A673 (cell line): Measurements from ENCODE around the gene STPG3. TPM values are rescaled to one million over a fixed set of nuclear protein-coding genes. Genes with fewer than 3 reads are reported as not detected.

Experiments used
- BruUV-seq: library from RNA; stranded (reverse); fragments of 400-500 nt; replicated peaks from 2 replicates; lab custom pipeline; 2021; lab: Mats Ljungman, UMichigan
- CTCF ChIA-PET: fragments of 300-600 bp; sonication (Branson Sonifier 250); formaldehyde crosslinking; loops from one replicate; lab custom pipeline; 2022; ENCODE audit warnings: antibody characterized with exemption; lab: Charles Lee
- POLR2A ChIA-PET: fragments of 300-600 bp; sonication (Branson Sonifier 250); formaldehyde crosslinking; loops from one replicate; lab custom pipeline; 2022; ENCODE audit warnings: antibody characterized with exemption; ENCODE audit not compliant: low non-redundant PET; lab: Charles Lee
- DNase-seq: peaks from one replicate; pipeline ENCODE4 v3.0.0-alpha.2; 2015; ENCODE audit warnings: low spot score
- H3K27ac ChIP-seq: fragments of 200-600 bp; sonication (generic); 2 replicates; pipeline ENCODE4 v1.5.1; 2016; ENCODE audit warnings: mixed run types, low read depth, mild to moderate bottlenecking, mixed read lengths, antibody characterized with exemption, low read length; ENCODE audit not compliant: poor library complexity, severe bottlenecking
- H3K27me3 ChIP-seq: fragments of 200-600 bp; sonication (generic); replicated peaks from 2 replicates; pipeline ENCODE4 v1.6.1; 2017; ENCODE audit warnings: mixed run types, low read depth, mild to moderate bottlenecking, mixed read lengths, antibody characterized with exemption, low read length; ENCODE audit not compliant: insufficient read depth, poor library complexity
- H3K36me3 ChIP-seq: fragments of 200-600 bp; sonication (generic); 2 replicates; pipeline ENCODE4 v1.6.1; 2016; ENCODE audit warnings: mixed run types, mild to moderate bottlenecking, mixed read lengths, antibody characterized with exemption, low read length; ENCODE audit not compliant: insufficient read depth, poor library complexity, severe bottlenecking
- H3K4me1 ChIP-seq: fragments of 200-600 bp; sonication (generic); 2 replicates; pipeline ENCODE4 v1.6.1; 2017; ENCODE audit warnings: mixed run types, mild to moderate bottlenecking, mixed read lengths, antibody characterized with exemption, low read length; ENCODE audit not compliant: insufficient read depth, poor library complexity, severe bottlenecking
- H3K4me3 ChIP-seq: fragments of 200-600 bp; sonication (generic); 2 replicates; pipeline ENCODE4 v1.5.1; 2016; ENCODE audit warnings: low read depth, mixed run types, mild to moderate bottlenecking, mixed read lengths, low read length; ENCODE audit not compliant: poor library complexity, severe bottlenecking
- H3K9me3 ChIP-seq: fragments of 200-600 bp; sonication (generic); 2 replicates; pipeline ENCODE4 v1.6.1; 2016; ENCODE audit warnings: mixed run types, low read depth, mild to moderate bottlenecking, mixed read lengths, antibody characterized with exemption, low read length; ENCODE audit not compliant: poor library complexity, severe bottlenecking
- CTCF ChIP-seq: fragments of 300-800, 200-600 bp; sonication (generic); conservative IDR thresholded peaks from 2 replicates; pipeline ENCODE4 v1.5.1; 2017; ENCODE audit warnings: low read depth, mild to moderate bottlenecking, antibody characterized with exemption, low read length, moderate library complexity, mixed read lengths
- EZH2 ChIP-seq: fragments of 200-600 bp; sonication (generic); IDR thresholded peaks from 2 replicates; pipeline ENCODE4 v1.6.1; 2017; ENCODE audit warnings: borderline replicate concordance, low read depth, mild to moderate bottlenecking, mixed read lengths, antibody characterized with exemption, low read length; ENCODE audit not compliant: poor library complexity, severe bottlenecking
- intact Hi-C: fragments of 100-400 bp; cut with micrococcal nuclease; formaldehyde crosslinking; loops from one replicate; pipeline ENCODE4 v1.10.0; 2022; ENCODE audit not compliant: unreplicated experiment
- total RNA-seq: library from RNA; stranded (reverse); gene quantifications from 2 replicates; pipeline ENCODE4 v1.2.3, GENCODE V29; 2021

The STPG3 gene
- total RNA-seq, 1 experiment from 2014 or later: not detected

GRCh38 chr9:137275588-137276472 is 24.7 kb downstream of the STPG3 start:
- CTCF ChIA-PET: no interaction called here
- POLR2A ChIA-PET: no interaction called here
- Histone ChIP-seq H3K9me3 (no peaks in the 10 kb centered on the region), H3K36me3 (peaks cover 8% of the 10 kb centered on the region), H3K4me1 (peaks cover 20% of the 10 kb centered on the region), H3K27me3 (no peaks in the 10 kb centered on the region), H3K4me3 (no peak overlapping the region), H3K27ac (peak overlapping the region; percentile 77)
- no peak for TF ChIP-seq EZH2
- no peak for TF ChIP-seq CTCF
- intact Hi-C loops: no loop called here
- no peak for DNase-seq
- no TSS peak for BruUV-seq

- intact Hi-C loops: no loop called here
- peak; percentile 80 for DNase-seq
- TF ChIP-seq EZH2: no peak
- no peak for TF ChIP-seq CTCF
- ChIA-PET CTCF (interaction anchor here (1.0 to 1.6 kb wide), 2 partner anchors 10 to 242 kb away, joined by 4 to 6 read pairs; no protein-coding TSS in a partner anchor), POLR2A (interaction anchor here (0.7 kb wide), 1 partner anchor 529 kb away, joined by 3 read pairs; no protein-coding TSS in a partner anchor)
- Histone ChIP-seq H3K4me3 (no peak overlapping the region), H3K4me1 (peaks cover 23% of the 10 kb centered on the region), H3K27me3 (no peaks in the 10 kb centered on the region), H3K36me3 (peaks cover 8% of the 10 kb centered on the region), H3K27ac (peak overlapping the region; percentile 77), H3K9me3 (no peaks in the 10 kb centered on the region)
- no TSS peak for BruUV-seq
Measured at GRCh38 chr9:137276473-137277328, 25.6 kb downstream of the STPG3 start.

DNA sequence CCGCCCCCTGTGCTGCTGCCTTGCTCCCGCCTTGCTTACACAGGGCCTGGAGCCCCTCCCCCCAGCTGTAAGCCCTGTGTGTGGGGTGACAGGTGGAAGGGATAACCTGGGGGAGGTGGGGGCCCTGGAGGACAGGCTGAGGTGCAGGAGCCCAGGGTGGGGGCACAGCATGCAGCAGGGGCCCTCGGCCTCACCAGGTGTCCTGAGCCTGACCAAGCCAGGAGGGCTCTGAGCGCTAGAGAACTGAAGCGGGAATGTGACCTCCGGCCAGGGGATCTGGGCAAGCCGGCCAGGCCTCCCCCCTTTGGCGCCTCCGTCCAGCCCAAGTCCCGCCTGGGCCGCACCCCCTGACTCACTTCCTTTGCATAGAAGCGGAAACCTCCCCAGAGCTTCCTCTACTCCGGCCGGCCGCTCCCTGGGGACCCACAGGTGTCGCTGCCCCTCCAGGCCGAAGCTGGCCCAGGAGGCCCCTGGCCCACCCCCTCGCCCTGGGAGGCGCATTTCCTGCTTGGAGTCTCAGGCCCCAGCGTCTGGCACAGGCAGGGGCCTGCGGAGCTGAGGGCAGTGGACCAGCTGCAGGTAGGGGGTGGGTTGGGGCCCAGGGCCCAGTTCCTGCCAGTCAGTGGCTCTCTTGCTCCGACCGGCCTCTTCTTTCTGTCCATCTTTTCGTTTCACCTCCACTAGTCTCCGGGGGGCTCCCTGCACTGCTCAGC is 26.4 kb downstream of the STPG3 start, which contains the start of gene TOR4A:
Gene TOR4A (plus strand): TSS at position 398 of the 713 bp plus-strand sequence. CDS start 964 bp downstream, outside the sequence.
- DNase-seq: no peak
- TF ChIP-seq CTCF (no peak), EZH2 (no peak)
- H3K27ac ChIP-seq: peak within 1 kb of the TSS; percentile 77
- intact Hi-C loops: no loop called here
- no TSS peak for BruUV-seq
- no peaks in the 10 kb centered on the region for H3K9me3 ChIP-seq
- peaks cover 5% of the 10 kb centered on the region for H3K36me3 ChIP-seq
- ChIA-PET CTCF (interaction anchor here (1.0 to 1.6 kb wide), 2 partner anchors 9 to 243 kb away, joined by 4 to 6 read pairs; no protein-coding TSS in a partner anchor), POLR2A (no interaction called here)
- no peaks in the 10 kb centered on the region for H3K27me3 ChIP-seq
- H3K4me1 ChIP-seq: peaks cover 23% of the 10 kb centered on the region
- H3K4me3 ChIP-seq: no peak within 1 kb of the TSS
